Activated CD8-positive, alpha-beta memory T cell treated with anti-CD3 and anti-CD28 coated beads for 36 hours (primary cell): Measurements from ENCODE around the gene SMIM30. TPM values are rescaled to one million over a fixed set of nuclear protein-coding genes. Genes with fewer than 3 reads are reported as not detected.
"Not testable (repeated sequence)": the region's sequence is repeated elsewhere in the genome, so short reads cannot be mapped to it uniquely, and the experiment has no call there.

Experiments used
- CTCF ChIA-PET: fragments of 350-600 bp; sonication (Branson Sonifier 250); formaldehyde crosslinking; loops from one replicate; lab custom pipeline; 2021; ENCODE audit warnings: antibody characterized with exemption; lab: Charles Lee
- POLR2A ChIA-PET: fragments of 350-600 bp; sonication (Branson Sonifier 250); formaldehyde crosslinking; loops from one replicate; lab custom pipeline; 2021; ENCODE audit warnings: antibody characterized with exemption; lab: Charles Lee
- total RNA-seq, 2 experiments: library from RNA; stranded (reverse); gene quantifications; one replicate each; pipeline ENCODE4 v1.2.3, GENCODE V29; 2021

SMIM30 gene, protein sequence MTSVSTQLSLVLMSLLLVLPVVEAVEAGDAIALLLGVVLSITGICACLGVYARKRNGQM
- 10 to 100 TPM; 54.1 to 56.8 TPM for total RNA-seq

DNA sequence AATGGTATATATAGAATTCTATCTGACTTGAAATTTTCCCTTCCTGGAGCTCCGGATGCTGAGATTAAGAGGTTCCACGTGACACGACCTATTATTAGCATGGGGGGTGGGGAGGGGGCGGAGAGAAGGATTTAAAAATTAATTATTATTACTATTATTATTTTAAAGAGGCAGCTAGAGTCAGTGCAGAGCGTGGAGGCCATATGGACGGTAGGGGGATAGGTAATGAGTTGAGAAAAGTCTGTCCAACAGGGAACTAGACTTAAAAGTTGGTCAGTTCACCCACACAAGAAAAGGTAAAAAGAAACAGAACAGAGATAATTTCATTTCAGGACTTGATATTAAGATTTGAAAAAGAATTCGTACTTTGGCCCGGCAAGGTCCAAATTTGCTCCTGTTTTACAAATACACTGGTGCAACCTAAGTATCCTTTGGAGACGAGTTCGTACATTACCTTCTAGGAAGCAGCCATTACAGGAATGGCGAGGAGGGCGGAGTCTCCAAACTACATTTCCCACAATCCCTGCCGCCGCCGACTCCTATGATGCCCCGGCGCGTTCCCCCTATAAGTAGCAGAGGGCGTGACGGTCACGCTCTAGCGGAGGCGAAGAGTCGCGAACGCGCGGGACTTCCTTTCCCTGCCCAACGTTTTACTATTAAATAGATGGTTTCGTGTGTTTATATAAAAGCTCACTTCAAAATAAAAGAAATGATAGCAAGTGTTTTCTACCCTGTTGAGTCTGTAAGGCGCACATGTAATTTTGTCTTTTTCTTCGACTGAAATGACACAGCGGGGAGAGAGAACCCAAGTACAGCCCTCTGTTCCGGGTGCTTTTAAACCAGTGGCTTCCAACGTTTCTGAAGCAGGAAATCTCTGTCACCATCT, at the start of gene SMIM30:
TSS of gene SMIM30 (minus strand) at position 481 of the 886 bp plus-strand sequence. CDS start 976 bp downstream, outside the sequence.
- CTCF ChIA-PET: no interaction called here
- POLR2A ChIA-PET: no interaction called here

DNA sequence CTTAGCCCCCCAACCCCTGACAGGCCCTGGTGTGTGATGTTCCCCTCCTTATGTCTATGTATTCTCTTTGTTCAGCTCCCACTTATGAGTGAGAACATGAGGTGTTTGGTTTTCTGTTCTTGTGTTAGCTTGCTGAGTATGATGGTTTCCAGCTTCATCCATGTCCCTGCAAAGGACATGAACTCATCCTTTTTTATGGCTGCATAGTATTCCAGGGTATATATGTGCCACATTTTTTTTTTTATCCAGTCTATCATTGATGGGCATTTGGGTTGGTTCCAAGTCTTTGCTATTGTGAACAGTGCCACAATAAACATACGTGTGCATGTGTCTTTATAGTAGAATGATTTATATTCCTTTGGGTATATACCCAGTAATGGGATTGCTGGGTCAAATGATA, 47.8 kb upstream of the SMIM30 start:
- CTCF ChIA-PET, POLR2A ChIA-PET: not testable (repeated sequence)

DNA sequence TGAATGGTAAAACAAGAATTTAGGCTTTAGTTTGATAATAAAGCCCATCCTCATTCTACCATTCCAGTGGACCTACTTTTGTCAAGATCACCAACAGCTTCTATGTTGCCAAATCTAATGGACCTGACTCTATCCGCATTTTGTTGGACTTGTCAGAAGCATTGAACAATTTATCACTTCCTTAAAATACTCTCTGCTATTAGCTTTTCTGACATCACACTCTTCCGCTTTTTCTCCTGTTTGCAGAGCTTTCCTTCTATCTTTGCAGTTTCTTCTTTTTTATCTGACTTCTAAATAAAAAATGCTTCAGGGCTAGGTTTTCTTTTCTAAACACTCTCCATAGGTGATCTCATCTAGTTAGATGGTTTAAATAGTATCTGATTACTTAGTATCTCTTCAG, 42.7 kb upstream of the SMIM30 start:
- POLR2A ChIA-PET: no interaction called here

DNA sequence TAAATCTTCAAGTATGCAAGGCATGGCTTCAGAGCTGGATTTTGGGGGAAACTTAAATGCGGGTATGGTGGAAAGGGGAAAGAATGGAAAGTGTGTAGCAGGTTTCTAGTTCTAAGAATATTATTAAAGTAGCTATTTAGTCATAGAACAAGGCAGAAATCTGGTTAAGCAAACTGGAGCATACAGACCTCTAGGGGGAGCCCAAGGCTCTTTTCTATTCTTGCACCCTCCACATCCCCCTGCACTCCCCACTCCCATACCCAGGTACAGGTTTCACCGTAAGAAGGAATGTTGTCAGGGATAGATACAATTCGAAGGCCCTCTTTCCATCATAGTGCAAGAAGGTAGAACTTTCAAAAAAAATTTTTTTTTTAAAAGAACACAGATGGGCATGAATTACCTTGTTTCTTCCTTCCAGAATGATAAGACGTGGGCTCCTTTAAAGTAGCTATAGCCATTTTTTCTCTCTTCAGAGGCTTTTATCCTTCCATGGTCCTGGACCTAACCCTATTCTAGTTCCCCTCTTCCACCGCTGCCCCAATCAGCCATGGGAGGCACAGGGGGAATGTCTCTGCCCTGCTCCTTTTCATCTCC, 41.5 kb upstream of the SMIM30 start:
- ChIA-PET CTCF (interaction anchor here (0.9 kb wide), 2 partner anchors 18 to 260 kb away, joined by 3 read pairs; no protein-coding TSS in a partner anchor), POLR2A (no interaction called here)

More for the DNA sequence above, 42.7 kb upstream of the SMIM30 start:
- CTCF ChIA-PET: interaction anchor here (0.5 to 1.9 kb wide), 2 partner anchors 10 to 261 kb away, joined by 5 to 6 read pairs; no protein-coding TSS in a partner anchor

DNA sequence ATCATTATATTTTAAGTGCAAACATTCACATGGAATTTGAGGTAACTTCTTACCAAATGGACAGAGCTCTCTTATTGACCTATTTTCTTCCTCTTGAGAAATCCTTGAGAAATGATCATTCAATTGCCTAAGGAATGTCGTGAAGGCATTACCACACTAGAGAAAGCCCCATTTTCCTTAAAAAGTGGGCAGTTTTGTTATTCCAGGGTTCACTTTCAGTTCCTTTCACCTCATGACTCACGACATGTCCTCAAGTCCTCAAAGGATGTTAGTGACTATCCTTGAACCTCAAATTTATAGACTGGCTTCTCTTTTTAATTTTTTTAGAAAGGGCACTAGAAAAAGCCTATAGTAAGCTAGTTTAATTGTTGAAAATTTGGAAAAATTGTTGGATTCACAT, 40.4 kb upstream of the SMIM30 start:
- ChIA-PET POLR2A (no interaction called here), CTCF (no interaction called here)

DNA sequence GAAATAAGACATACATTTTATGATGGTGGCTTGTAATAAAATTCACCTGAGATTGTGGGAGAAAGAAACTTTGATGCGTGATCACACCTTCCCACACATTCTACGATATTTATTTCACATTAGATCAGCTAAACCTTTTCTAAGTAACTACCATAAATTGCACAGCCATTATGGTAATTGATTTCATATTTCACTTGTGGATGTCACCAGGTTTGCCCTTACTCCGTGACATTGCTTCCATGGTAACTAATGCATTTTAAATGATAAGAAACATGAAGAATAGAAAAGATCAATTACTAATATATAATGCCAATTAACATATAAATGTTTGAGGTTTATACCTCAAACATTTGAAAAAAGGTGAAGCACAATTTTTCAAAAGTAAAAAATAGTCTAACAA, 35.8 kb upstream of the SMIM30 start:
- POLR2A ChIA-PET: no interaction called here
- CTCF ChIA-PET: no interaction called here

DNA sequence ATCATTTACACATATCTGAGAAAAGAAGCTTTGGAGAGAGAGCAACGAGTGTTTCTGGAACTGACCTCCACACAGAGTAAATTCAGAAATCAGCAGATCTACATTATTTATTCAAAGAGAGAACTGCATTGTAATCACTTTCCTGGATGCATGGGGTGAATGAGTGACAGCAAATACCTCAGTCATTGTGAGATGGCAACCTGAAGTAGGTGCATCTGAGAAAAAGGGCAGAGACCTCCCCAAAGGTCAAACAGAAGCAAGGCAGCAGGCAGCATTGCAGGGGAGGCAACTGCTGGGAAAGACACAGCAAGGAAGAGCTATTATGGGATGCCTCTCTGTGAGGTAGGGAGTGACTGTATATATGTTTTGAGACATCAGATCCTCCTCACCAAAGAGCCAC, 26.5 kb upstream of the SMIM30 start:
- CTCF ChIA-PET: no interaction called here
- POLR2A ChIA-PET: no interaction called here

DNA sequence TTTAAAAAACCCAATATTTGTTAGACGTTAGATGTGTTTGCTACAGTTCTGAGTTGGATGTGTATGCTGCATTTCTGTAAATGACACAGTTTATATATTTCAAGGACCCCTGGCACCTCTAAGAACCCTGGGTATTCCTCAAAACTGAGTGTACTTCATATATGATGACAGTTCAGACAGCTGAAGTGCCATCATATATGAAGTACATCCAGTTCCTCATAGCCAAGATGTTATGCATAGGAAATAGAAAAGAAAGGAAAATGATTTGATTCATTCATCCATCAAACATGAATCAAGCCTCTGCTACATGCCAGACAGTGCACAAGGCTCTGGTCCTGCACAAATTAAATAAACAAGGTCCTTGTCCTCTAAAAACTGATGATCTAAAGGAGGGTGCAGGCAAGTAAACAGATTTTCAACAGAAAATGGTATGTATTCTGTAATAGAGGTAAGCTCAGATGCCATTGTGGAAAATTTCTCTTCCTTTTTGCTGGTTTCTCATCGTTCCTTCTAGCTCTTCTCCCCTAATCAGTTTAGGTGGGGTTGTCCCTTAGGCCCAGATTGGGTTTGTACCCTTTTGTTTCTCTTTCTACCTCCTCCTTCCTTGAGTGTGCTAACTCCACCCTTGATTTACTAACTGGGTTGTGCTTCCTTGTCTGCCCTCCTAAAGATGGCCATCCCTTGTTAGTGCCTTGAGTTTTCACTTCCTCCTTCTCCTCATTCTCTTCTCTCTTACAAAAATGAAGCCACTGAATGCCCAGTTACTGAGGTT, 25.3 kb upstream of the SMIM30 start:
- POLR2A ChIA-PET: no interaction called here
- CTCF ChIA-PET: no interaction called here

DNA sequence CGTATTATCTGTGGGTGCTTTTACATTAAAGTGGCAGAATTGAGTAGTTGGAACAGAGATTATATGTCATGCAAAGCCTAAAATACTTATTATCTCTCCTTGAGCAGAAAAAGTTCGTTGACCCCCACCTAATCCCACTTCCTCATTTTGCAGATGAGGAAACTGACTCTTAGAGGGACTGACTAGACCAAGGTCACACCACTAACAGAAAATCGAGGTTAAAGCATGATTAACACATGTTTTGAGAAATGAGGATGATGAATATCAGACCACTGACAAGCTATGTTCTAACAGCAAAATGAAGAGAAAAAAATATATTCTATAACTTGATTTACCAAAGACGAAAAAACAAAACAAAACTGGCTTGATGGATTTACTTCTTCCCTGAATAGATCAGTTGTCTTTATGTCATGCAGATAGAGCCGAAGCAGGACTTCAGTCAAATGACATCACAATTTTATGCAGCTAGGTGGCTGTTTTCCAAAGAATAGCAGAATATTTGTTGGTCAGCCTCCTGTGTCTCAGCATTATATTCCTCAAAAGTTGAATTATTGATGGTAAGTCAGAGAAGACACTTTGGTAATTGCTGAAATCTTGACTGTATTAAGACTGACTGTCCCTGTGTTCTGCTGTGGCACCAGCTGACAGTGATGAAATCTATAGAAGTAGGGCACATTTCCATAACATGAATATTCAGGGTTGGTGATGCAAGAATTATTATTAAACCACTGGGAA, 24.2 kb upstream of the SMIM30 start:
- POLR2A ChIA-PET: no interaction called here
- CTCF ChIA-PET: no interaction called here

DNA sequence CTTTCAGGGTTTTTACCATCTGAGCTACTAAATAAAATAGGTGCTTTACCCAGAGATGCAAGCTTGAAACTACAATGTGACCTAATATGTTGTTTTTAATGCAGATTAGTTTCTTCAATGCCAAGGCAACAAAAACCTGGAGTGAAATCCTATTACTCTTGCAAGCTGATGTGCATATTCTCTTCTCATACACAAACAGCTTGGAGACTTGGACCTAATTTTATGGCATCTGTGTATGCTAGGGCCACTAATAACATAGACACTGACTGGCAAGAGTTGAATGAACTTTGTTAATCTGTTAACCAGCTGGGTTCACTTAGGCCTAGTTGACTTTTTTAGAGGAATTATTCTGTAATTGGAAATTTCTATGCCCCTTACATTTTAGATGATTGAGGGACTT, 23.4 kb upstream of the SMIM30 start:
- POLR2A ChIA-PET: no interaction called here
- CTCF ChIA-PET: no interaction called here

DNA sequence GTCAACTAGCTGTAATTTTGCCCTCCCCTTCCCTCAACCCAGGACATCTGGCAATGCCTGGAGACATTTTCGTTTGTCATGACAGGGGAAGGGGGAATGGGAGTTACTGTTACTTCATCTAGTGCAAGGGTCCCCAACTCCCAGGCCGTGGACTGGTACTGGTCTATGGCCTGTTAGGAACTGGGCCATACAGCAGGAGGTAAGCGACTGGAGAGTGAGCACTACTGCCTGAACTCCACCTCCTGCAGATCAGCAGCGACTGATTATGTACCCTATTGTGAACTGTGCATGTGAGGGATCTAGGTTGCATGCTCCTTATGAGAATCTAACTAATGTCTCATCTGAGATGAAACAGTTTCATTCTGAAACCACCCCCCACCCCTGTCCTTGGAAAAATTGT, 22.6 kb upstream of the SMIM30 start:
- CTCF ChIA-PET: no interaction called here
- POLR2A ChIA-PET: no interaction called here

DNA sequence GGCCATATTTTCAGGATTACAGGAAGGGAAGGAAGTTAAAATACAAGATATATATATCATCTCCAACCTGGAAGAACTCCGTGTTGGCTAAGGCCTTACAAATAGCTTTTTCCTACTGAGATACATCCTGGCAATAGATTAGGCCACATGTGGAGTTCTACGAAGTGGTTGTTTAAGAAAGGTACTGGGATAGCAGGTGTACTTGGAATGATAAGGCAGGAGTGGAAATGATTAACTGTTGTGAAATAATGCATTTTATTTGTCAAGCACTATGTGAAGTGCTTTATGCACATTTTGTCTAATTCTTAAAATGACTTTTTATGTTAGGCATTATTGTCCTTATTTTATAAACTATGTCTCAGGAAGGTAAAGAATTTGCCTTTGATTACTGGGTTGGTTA, 18.9 kb upstream of the SMIM30 start:
- CTCF ChIA-PET: no interaction called here
- POLR2A ChIA-PET: no interaction called here

DNA sequence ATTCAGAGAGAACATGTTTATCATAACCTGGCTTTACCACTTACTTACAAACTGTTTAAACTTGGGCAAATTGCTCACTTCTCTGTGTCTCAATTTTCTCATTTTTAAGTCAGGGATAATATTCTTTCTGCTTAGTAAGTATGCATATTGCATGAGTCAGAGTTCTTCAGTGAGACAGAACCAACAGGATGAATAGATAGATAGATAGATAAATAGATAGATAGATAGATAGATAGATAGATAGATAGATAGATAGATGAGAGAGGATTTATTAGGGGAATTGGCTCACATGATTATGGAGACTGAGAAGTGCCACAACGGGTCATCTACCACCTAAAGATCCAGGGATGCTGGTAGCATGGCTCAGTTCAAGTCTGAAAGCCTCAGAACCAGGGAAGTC, 15.7 kb upstream of the SMIM30 start:
- CTCF ChIA-PET: no interaction called here
- POLR2A ChIA-PET: no interaction called here

DNA sequence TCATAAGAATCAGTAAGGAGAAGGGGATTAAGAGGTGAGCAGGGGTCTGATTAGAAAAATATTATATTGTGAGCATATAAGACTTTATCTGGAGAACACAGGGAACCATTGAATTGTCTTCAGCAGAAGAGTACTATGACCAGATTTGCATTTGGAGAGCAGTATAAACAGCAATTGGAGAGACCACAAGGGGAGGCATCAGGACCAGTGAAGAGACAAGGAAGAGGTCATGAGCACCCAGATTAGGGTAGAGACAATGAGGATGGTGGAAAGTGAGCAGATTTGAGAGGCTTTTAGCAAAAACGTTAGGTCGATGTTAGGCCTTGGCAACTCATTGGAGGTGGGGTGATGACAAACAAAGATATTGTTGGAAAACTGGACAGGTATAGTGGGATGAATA, 13.0 kb upstream of the SMIM30 start:
- ChIA-PET CTCF (no interaction called here), POLR2A (no interaction called here)

DNA sequence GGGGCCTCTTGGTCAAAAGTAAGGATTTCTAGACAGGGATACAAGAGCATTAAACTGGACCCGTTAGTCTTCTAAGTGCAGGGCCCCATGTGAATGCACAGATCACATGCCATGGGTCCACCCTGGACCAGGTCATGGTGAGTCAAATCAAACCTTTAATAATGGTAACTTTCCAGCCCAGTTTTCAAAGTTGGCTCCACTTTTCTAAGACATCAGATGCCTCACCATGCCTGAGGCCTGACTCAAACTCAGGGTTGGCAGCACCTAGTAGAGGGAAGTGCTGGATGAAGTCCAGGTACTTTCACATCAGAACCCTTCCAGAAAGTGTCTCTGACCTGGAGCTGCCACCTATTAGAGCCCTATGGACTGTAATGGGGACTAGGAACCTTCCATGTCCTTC, 9.7 kb upstream of the SMIM30 start:
- ChIA-PET POLR2A (no interaction called here), CTCF (no interaction called here)

DNA sequence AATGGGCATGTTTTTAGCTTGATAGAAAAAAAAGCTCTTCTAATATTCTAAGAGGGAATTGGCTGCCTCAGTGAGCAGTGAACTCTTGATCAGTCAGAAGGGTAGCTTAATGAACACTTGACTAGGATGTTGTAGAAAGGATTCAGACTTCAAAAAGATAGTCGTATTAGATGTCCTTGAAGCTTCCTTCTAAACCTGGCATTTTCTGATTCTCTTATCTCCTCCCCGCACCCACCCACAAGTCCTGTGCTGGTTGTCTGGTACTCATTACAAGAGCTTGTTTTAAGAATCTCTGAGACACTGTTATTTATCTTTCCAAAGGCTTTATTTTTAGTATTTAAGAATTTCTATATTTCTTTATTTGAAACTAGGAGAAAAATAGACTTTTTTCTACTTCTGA, 7.4 kb upstream of the SMIM30 start:
- CTCF ChIA-PET: interaction anchor here (1.0 kb wide), 1 partner anchor 20 kb away, joined by 3 read pairs; no protein-coding TSS in a partner anchor

DNA sequence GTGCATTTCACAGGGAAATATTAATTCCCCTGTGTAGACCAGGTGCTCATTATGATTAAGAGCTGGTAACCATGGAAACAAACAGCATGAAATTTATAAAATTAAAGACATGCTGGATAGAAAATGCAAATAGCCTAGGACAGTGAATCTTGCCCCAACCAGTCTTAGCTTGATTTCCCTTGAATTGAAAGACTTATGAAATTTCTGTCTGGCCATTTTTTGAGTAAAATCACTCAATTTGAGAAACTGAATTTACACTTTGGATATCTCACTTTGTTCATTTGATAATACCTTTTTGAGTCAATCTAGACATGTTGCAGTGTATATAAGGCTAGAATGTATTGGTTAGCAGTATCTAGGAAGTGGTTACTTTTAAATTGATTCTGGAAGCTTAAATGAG, 4.4 kb upstream of the SMIM30 start:
- ChIA-PET POLR2A (no interaction called here), CTCF (no interaction called here)

More for the DNA sequence above, 7.4 kb upstream of the SMIM30 start:
- POLR2A ChIA-PET: no interaction called here

DNA sequence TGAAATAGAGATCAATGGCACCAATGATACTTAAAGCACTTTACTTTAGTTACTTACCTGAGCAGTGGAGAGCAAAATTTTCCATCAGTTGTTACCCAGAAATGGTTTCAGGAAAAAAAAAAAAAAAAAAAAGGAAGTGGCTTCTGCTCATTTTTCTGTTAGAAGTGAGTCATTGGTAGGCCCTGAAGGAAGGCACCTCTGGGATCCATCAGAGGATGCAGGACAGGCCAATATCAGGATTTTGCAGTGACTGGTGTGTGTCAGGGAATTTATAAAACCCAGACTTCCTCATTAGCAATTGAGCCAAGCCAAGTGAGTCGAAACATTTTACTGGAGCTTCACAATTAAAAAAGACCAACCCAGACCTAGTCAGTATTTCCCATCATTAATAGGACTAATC, 2.3 kb upstream of the SMIM30 start:
- CTCF ChIA-PET: no interaction called here
- POLR2A ChIA-PET: no interaction called here

DNA sequence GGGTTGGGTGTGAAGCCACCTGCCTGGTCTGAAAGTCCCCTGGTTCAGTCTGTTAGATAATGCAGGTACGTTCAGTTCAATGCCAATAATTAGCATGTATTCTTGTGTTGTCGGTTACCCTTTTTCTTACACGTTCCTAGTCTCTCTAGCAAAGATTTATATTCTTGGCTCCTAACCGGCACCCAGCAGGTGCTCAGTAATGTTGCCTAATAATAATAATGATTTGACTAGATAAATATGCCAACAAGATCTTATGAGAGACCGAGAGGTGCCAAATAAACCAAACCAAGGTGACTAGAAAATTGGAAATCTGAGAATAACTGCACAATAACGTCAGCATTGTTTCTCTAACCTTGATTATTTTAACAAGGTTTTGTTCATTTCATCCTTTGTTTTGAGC, 1.1 kb upstream of the SMIM30 start:
- POLR2A ChIA-PET: no interaction called here
- CTCF ChIA-PET: no interaction called here
